Measurements from ENCODE around the gene GAGE13. TPM values are rescaled to one million over a fixed set of nuclear protein-coding genes. Genes with fewer than 3 reads are reported as not detected.

GAGE13 gene
- total and polyA plus RNA-seq, 2 of the 13 experiments (the other 11 are each of a cell fraction or from before 2014, with no cell fraction given) = not detected

GRCh38 chrX:49287665-49288064 is 43.7 kb upstream of the GAGE13 start:
- no peak for TF ChIP-seq SP140L (CRISPR knock-in tag; IDR thresholded peaks at IDR 0.05; ENCODE audit: borderline replicate concordance)
- WGBS (ENCODE audit: low lambda C conversion rate) = 7% methylated on average over 1 of the region's 1 CpG
- H3K4me2 ChIP-seq (ENCODE audit: low read depth, low read length) = no peak overlapping the region
- in situ Hi-C loops (cut with HindIII; ENCODE audit: extremely low pct_ligation_motif_present, low pct_unique_long_range_greater_than_20kb) = no loop called here
- no peak overlapping the region for H3K9ac ChIP-seq (ENCODE audit: insufficient read depth, low read depth, low read length)
- no peak overlapping the region for H3K27ac ChIP-seq (ENCODE audit: extremely low read length, insufficient read depth, low read length)
- FAIRE-seq (no peak), ATAC-seq (no peak), DNase-seq (ENCODE audit: low spot score) (no peak)
- no peak overlapping the region for H2AFZ ChIP-seq (ENCODE audit: low read length)
- BruUV-seq (replicated peaks) = no TSS peak
- no peaks in the 10 kb centered on the region for H3K4me1 ChIP-seq (ENCODE audit: insufficient read depth, low read length)
- intact Hi-C loops (cut with micrococcal nuclease; ENCODE audit: unreplicated experiment) = no loop called here
- POLR2A ChIA-PET = no interaction called here
- no peaks in the 10 kb centered on the region; a peak in 1 of 5 replicates for H3K27me3 ChIP-seq (ENCODE audit: control insufficient read depth in 1 of 2, insufficient read depth in 2 of 2, low read length in 2 of 2)
- H3K9me3 ChIP-seq (ENCODE audit: low read length) = no peaks in the 10 kb centered on the region
- no peaks in the 10 kb centered on the region for H3K36me3 ChIP-seq (replicated peaks in 1 of 2; ENCODE audit: control insufficient read depth in 1 of 2, insufficient read depth in 2 of 2, low read length in 2 of 2)
- CTCF ChIA-PET (ENCODE audit: low intra/inter-chr PET ratio, low total read pairs) = no interaction called here
- H3K4me3 ChIP-seq (replicated peaks in 1 of 3; ENCODE audit: insufficient read depth in 1 of 3, low read depth in 2 of 3, low read length in 3 of 3) = no peak overlapping the region
- no peaks in the 10 kb centered on the region for H4K20me1 ChIP-seq (ENCODE audit: insufficient read depth, low read length)
- no peaks in the 10 kb centered on the region for H3K79me2 ChIP-seq (ENCODE audit: insufficient read depth, low read length)

DNA sequence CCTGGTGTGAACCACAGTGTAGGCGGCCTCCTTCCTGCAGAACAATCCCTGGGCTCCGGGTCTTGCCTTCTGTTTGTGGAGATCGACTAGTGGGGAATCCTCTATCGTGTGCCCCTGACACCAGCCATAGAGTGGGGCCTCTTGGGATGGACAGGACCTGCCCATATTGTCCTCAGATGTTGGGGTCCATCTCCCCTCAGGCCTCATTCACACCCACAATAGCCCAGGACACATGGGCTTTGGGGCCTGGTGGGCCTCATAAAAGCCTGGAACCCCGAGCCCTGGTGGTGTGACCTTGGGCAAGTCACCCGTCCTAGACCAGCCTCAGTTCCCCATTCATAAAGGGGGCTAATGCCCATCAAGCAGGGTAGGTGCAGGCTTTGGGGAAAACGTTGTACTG is 41.2 kb upstream of the GAGE13 start:
- FAIRE-seq (no peak), DNase-seq (ENCODE audit: low spot score) (no peak), ATAC-seq (no peak)
- CTCF ChIA-PET (ENCODE audit: low intra/inter-chr PET ratio, low total read pairs) = no interaction called here
- TF ChIP-seq LBX2 (CRISPR knock-in tag; IDR thresholded peaks at IDR 0.05; ENCODE audit: borderline replicate concordance) (no peak), FUBP1 (CRISPR knock-in tag; IDR thresholded peaks at IDR 0.05; ENCODE audit: borderline replicate concordance) (no peak), GZF1 (CRISPR knock-in tag; IDR thresholded peaks at IDR 0.05) (no peak), FOXC1 (CRISPR knock-in tag; IDR thresholded peaks at IDR 0.05; ENCODE audit: borderline replicate concordance) (no peak), POLR2G (IDR thresholded peaks at IDR 0.05; ENCODE audit: low read depth, low read length) (no peak), ATM (IDR thresholded peaks at IDR 0.05; ENCODE audit: borderline replicate concordance) (no peak), EZH2 (conservative IDR thresholded peaks at IDR 0.05; ENCODE audit: low read depth, low read length) (no peak), CENPBD1 (CRISPR knock-in tag; IDR thresholded peaks at IDR 0.05; ENCODE audit: borderline replicate concordance, low read depth) (no peak), MYC (CRISPR knock-in tag; IDR thresholded peaks at IDR 0.05; ENCODE audit: borderline replicate concordance) (no peak), FOXA1 (IDR thresholded peaks at IDR 0.05) (no peak), FOXA1 (CRISPR knock-in tag; IDR thresholded peaks at IDR 0.05) (no peak), ZFP36L2 (CRISPR knock-in tag; IDR thresholded peaks at IDR 0.05) (no peak), CBX1 (IDR thresholded peaks at IDR 0.05; ENCODE audit: low read depth) (no peak)
- TF ChIP-seq, protein P1, sequence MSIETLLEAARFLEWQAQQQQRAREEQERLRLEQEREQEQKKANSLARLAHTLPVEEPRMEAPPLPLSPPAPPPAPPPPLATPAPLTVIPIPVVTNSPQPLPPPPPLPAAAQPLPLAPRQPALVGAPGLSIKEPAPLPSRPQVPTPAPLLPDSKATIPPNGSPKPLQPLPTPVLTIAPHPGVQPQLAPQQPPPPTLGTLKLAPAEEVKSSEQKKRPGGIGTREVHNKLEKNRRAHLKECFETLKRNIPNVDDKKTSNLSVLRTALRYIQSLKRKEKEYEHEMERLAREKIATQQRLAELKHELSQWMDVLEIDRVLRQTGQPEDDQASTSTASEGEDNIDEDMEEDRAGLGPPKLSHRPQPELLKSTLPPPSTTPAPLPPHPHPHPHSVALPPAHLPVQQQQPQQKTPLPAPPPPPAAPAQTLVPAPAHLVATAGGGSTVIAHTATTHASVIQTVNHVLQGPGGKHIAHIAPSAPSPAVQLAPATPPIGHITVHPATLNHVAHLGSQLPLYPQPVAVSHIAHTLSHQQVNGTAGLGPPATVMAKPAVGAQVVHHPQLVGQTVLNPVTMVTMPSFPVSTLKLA (IDR thresholded peaks at IDR 0.05) = no peak
- BruUV-seq (replicated peaks) = no TSS peak
- no peaks in the 10 kb centered on the region for H3K4me1 ChIP-seq (ENCODE audit: insufficient read depth, low read length)
- POLR2A ChIA-PET = no interaction called here
- no CpG with 5 or more reads among the region's 7 CpGs for WGBS (ENCODE audit: low lambda C conversion rate)
- intact Hi-C loops (cut with micrococcal nuclease; ENCODE audit: unreplicated experiment) (no loop called here), in situ Hi-C loops (cut with HindIII; ENCODE audit: extremely low pct_ligation_motif_present, low pct_unique_long_range_greater_than_20kb) (loop anchor here (10.0 kb wide), 1 partner anchor 465 kb away; no protein-coding TSS in a partner anchor)
- no peaks in the 10 kb centered on the region for H3K36me3 ChIP-seq (replicated peaks in 1 of 2; ENCODE audit: control insufficient read depth in 1 of 2, insufficient read depth in 2 of 2, low read length in 2 of 2)
- no peaks in the 10 kb centered on the region for H3K9me3 ChIP-seq (ENCODE audit: low read length)
- H3K79me2 ChIP-seq (ENCODE audit: insufficient read depth, low read length) = no peaks in the 10 kb centered on the region
- H4K20me1 ChIP-seq (ENCODE audit: insufficient read depth, low read length) = no peaks in the 10 kb centered on the region
- H3K9ac ChIP-seq (ENCODE audit: insufficient read depth, low read depth, low read length) = no peak overlapping the region
- no peak overlapping the region for H3K4me3 ChIP-seq (replicated peaks in 1 of 3; ENCODE audit: insufficient read depth in 1 of 3, low read depth in 2 of 3, low read length in 3 of 3)
- H3K27me3 ChIP-seq (ENCODE audit: control insufficient read depth in 1 of 2, insufficient read depth in 2 of 2, low read length in 2 of 2) = no peaks in the 10 kb centered on the region
- no peak overlapping the region for H3K27ac ChIP-seq (ENCODE audit: extremely low read length, insufficient read depth, low read length)
- no peak overlapping the region for H3K4me2 ChIP-seq (ENCODE audit: low read depth, low read length)
- no peak overlapping the region for H2AFZ ChIP-seq (ENCODE audit: low read length)

Data from HepG2 (cell line).